DND-41 (cell line): ENCODE measurements around the gene NPRL2.
A peak's percentile ranks its signal among the peaks of the same experiment; 100 is the strongest.

Source experiments
- ATAC-seq: fragments of 200-7000 bp; cut with Tn5 transposase; 3 replicates; pipeline ENCODE4 v1.9.1; 2021; ENCODE audit warnings: low read depth; ENCODE audit not compliant: insufficient read depth
- DNase-seq: peaks from one replicate; pipeline ENCODE4 v3.0.0-alpha.2; 2020
- H2AFZ ChIP-seq: 2 replicates; pipeline ENCODE4 v1.6.0; 2012; ENCODE audit warnings: low read depth, low read length
- H3K27ac ChIP-seq: 2 replicates; pipeline ENCODE4 v1.5.1; 2012; ENCODE audit warnings: low read length, inconsistent platforms
- H3K27me3 ChIP-seq: fragments of 200-600 bp; sonication (generic); 2 replicates; pipeline ENCODE4 v1.6.0; 2012; ENCODE audit warnings: low read length, mild to moderate bottlenecking, inconsistent platforms; ENCODE audit not compliant: insufficient read depth, poor library complexity
- H3K36me3 ChIP-seq: 2 replicates; pipeline ENCODE4 v1.5.1; 2012; ENCODE audit warnings: low read length, inconsistent platforms; ENCODE audit not compliant: insufficient read depth
- H3K4me1 ChIP-seq: 2 replicates; pipeline ENCODE4 v1.5.1; 2012; ENCODE audit warnings: mild to moderate bottlenecking, low read length; ENCODE audit not compliant: insufficient read depth
- H3K4me2 ChIP-seq: 2 replicates; pipeline ENCODE4 v1.6.0; 2012; ENCODE audit warnings: mild to moderate bottlenecking, moderate library complexity, low read length, inconsistent platforms; ENCODE audit not compliant: insufficient read depth
- H3K4me3 ChIP-seq, 2 experiments: fragments of 200-600 bp in 1 of 2; shearing (Covaris generic) in 1 of 2; 2 replicates each; pipeline ENCODE4 v1.5.1; 2012 to 2016; ENCODE audit warnings: inconsistent platforms in 2 of 2, low read length in 2 of 2, mild to moderate bottlenecking in 2 of 2, low read depth in 1 of 2, moderate library complexity in 1 of 2
- H3K79me2 ChIP-seq: 2 replicates; pipeline ENCODE4 v1.6.0; 2012; ENCODE audit warnings: low read length, inconsistent platforms; ENCODE audit not compliant: insufficient read depth
- H3K9ac ChIP-seq: 2 replicates; pipeline ENCODE4 v1.6.0; 2012; ENCODE audit warnings: low read depth, mild to moderate bottlenecking, inconsistent platforms, low read length, moderate library complexity
- H3K9me3 ChIP-seq: 2 replicates; pipeline ENCODE4 v1.5.1; 2012; ENCODE audit warnings: low read length, moderate library complexity, mild to moderate bottlenecking, inconsistent platforms; ENCODE audit not compliant: insufficient read depth, severe bottlenecking
- H4K20me1 ChIP-seq: 2 replicates; pipeline ENCODE4 v1.6.0; 2012; ENCODE audit warnings: low read length; ENCODE audit not compliant: insufficient read depth
- EZH2 ChIP-seq: IDR thresholded peaks from 3 replicates; pipeline ENCODE4 v1.6.1; 2012; ENCODE audit warnings: borderline replicate concordance, low read depth, mild to moderate bottlenecking, moderate library complexity, low read length, inconsistent platforms; ENCODE audit not compliant: severe bottlenecking
- TF ChIP-seq, protein P1 (sequence below): IDR thresholded peaks from 2 replicates; pipeline ENCODE4 v1.5.1; 2012; ENCODE audit warnings: borderline replicate concordance, low read length, moderate library complexity, mild to moderate bottlenecking; ENCODE audit not compliant: poor library complexity, severe bottlenecking; ENCODE audit errors: extremely low read depth

Gene NPRL2

DNA sequence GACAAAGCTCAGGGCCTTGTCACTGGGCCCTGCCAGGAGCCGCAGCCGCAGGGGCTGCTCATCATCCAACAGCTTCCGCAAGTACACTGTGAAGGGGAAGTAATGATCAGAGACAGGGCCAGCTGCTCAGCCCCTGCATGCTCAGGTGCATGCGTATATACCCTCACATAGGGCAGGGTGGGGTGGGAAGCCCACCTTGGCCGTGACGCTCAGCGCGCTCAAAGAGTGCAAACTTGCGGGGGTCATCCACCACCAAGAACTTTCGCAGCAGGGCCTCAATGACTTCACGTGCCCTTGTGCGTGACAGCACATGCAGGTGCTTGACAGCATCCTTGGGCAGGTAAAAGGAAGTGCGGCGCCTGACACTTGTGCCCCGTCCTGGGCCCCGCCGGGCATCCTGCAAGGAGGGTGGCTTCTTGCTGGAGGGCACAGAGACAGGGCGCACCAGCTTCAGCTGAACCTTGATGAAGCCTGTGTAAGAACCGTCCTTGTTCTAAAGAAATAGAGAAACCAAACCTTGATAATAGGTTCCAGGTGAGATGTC, 19.1 kb downstream of the NPRL2 start:
- TF ChIP-seq EZH2 = no peak
- TF ChIP-seq, protein P1, sequence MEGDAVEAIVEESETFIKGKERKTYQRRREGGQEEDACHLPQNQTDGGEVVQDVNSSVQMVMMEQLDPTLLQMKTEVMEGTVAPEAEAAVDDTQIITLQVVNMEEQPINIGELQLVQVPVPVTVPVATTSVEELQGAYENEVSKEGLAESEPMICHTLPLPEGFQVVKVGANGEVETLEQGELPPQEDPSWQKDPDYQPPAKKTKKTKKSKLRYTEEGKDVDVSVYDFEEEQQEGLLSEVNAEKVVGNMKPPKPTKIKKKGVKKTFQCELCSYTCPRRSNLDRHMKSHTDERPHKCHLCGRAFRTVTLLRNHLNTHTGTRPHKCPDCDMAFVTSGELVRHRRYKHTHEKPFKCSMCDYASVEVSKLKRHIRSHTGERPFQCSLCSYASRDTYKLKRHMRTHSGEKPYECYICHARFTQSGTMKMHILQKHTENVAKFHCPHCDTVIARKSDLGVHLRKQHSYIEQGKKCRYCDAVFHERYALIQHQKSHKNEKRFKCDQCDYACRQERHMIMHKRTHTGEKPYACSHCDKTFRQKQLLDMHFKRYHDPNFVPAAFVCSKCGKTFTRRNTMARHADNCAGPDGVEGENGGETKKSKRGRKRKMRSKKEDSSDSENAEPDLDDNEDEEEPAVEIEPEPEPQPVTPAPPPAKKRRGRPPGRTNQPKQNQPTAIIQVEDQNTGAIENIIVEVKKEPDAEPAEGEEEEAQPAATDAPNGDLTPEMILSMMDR = no peak
- DNase-seq (no peak), ATAC-seq (no peak)
- Histone ChIP-seq H3K4me3 (no peak overlapping the region), H3K79me2 (peaks cover 69% of the 10 kb centered on the region), H3K4me1 (peaks cover 81% of the 10 kb centered on the region), H3K4me2 (no peak overlapping the region), H2AFZ (no peak overlapping the region), H3K27ac (no peak overlapping the region), H3K27me3 (no peaks in the 10 kb centered on the region), H3K9me3 (no peaks in the 10 kb centered on the region), H3K9ac (no peak overlapping the region), H4K20me1 (peaks cover 62% of the 10 kb centered on the region), H3K36me3 (peaks cover 65% of the 10 kb centered on the region)

DNA sequence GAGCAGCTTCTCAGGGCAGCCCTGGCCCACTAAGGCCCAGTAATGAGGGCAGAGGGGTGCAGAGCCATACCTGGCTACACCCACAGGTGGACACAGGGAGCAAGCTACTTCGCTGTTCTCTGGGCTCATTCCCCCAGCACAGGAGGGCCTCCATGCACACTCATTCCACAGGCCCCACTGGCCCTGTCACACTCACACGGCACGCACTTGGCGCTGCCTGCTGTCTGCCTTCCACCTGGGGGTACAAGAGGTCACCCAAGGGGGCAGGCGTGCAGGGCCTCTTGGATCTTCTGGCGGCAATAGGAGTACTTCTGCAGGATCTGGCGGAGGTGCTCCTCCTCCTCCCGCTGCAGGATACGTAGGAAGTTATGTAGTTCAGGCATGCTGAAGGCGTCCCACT, 20.2 kb downstream of the NPRL2 start:
- no peak overlapping the region for H2AFZ ChIP-seq
- ATAC-seq (no peak), DNase-seq (no peak)
- peaks cover 64% of the 10 kb centered on the region for H3K79me2 ChIP-seq
- peaks cover 77% of the 10 kb centered on the region for H3K4me1 ChIP-seq
- TF ChIP-seq, protein P1 = no peak
- TF ChIP-seq EZH2 = no peak
- H3K27ac ChIP-seq = no peak overlapping the region
- no peaks in the 10 kb centered on the region for H3K27me3 ChIP-seq
- H3K36me3 ChIP-seq = peaks cover 66% of the 10 kb centered on the region
- no peak overlapping the region for H3K4me3 ChIP-seq
- no peaks in the 10 kb centered on the region for H3K9me3 ChIP-seq
- no peak overlapping the region for H3K9ac ChIP-seq
- no peak overlapping the region for H3K4me2 ChIP-seq
- peaks cover 51% of the 10 kb centered on the region for H4K20me1 ChIP-seq

DNA sequence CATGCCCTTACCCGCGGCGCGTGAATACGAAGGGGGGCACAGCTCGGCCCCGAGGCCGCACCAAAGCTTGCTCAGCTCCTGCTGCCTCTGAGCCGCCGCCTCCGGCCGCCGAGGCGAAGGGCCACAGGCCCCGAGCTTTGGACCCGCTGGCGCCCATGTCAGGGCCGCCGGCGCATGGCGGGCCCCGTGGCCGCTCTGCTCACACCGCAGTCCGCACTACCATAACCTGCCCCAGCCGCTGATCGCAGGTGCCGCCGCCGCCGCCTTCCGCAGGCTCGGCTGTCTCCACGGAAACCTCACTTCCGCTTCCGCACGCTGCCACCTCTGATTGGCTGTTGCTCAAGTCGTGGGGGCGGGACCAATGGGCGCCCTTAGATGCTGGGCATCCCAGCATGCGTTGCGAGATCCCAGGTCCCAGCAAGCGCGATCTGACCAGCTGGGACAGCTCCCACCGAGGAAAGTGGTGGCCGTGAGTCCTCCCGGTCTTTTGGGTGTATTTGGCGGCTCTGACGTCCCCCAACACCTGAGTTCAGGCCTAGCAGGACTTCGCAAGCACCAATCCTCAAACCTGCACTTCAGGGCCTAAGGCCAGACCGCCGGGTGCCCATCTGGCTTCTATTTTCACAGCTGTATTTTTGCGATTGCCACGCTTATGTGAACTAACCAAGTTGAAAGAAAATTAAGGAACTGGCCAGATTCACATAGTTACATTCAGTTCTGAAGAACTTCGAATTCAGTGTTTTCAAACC, 22.5 kb downstream of the NPRL2 start, which contains the start of gene TUSC2:
Gene TUSC2, minus strand, starts transcription at position 281 of the 749 bp plus-strand sequence. Its CDS starts 124 bp downstream, at position 157.
- Histone ChIP-seq H2AFZ (peak within 1 kb of the TSS; percentile 78), H3K9ac (peak within 1 kb of the TSS; percentile 79), H3K27ac (peak within 1 kb of the TSS; percentile 73), H3K4me2 (peak within 1 kb of the TSS; percentile 80), H3K4me1 (peaks cover 58% of the 10 kb centered on the region), H3K9me3 (no peaks in the 10 kb centered on the region), H4K20me1 (peaks cover 31% of the 10 kb centered on the region), H3K27me3 (no peaks in the 10 kb centered on the region), H3K79me2 (peaks cover 42% of the 10 kb centered on the region), H3K4me3 (peak within 1 kb of the TSS; percentile 88 to 89), H3K36me3 (peaks cover 62% of the 10 kb centered on the region)
- no peak for TF ChIP-seq EZH2
- TF ChIP-seq, protein P1 = no peak
- ATAC-seq = peak; percentile 95
- peak; percentile 96 for DNase-seq
